HepG2 (cell line): ENCODE data around the gene LRP1-AS. TPM values are rescaled to one million over a fixed set of nuclear protein-coding genes. Genes with fewer than 3 reads are reported as not detected.

Experiments used
- ATAC-seq: fragments of 200-7000 bp; cut with Tn5 transposase; 3 replicates; pipeline ENCODE4 v1.9.1; 2020; ENCODE audit warnings: mild to moderate bottlenecking, moderate library complexity
- BruUV-seq: library from RNA; stranded (reverse); fragments of 400-500 nt; replicated peaks from 2 replicates; lab custom pipeline; 2021; lab: Mats Ljungman, UMichigan
- CTCF ChIA-PET: fragments of 300-600 bp; formaldehyde crosslinking; extraction: SDS; loops from one replicate; lab custom pipeline; 2021; ENCODE audit warnings: low total read pairs, inconsistent platforms, low intra/inter-chr PET ratio; lab: Yijun Ruan, JAX
- POLR2A ChIA-PET: fragments of 350-600 bp; sonication (Branson Sonifier 250); formaldehyde crosslinking; loops from one replicate; lab custom pipeline; 2020; ENCODE audit warnings: antibody characterized with exemption, inconsistent platforms; lab: Yijun Ruan, JAX
- DNase-seq: peaks from one replicate; pipeline ENCODE4 v3.0.0-alpha.2; 2015; ENCODE audit warnings: low spot score
- FAIRE-seq: peaks from 3 replicates; lab custom pipeline; 2011; peaks lifted over from hg19 to GRCh38; lab: Jason Lieb, UNC
- H2AFZ ChIP-seq: one replicate; pipeline ENCODE4 v1.6.1; 2011; ENCODE audit warnings: low read length, inconsistent platforms
- H3K27ac ChIP-seq: fragments of 300-600 bp; 3 replicates; pipeline ENCODE4 v1.8.0; 2011; ENCODE audit warnings: mixed run types, mild to moderate bottlenecking, mixed read lengths, low read length, inconsistent platforms; ENCODE audit not compliant: insufficient read depth; ENCODE audit errors: extremely low read length
- H3K27me3 ChIP-seq, 2 experiments: fragments of 200-600 bp in 1 of 2; 2 replicates in 1 of 2; 3 replicates in 1 of 2; pipeline versions ENCODE4 v1.6.0 to v1.8.0; 2011; ENCODE audit warnings: low read length in 2 of 2, mild to moderate bottlenecking in 2 of 2, moderate library complexity in 2 of 2, inconsistent platforms in 1 of 2; ENCODE audit not compliant: insufficient read depth in 2 of 2, control insufficient read depth in 1 of 2
- H3K36me3 ChIP-seq, 2 experiments: fragments of 200-600 bp in 1 of 2; replicated peaks in 1 of 2; 2 replicates in 1 of 2; 3 replicates in 1 of 2; pipeline versions ENCODE4 v1.5.1 to v1.8.0; 2011; ENCODE audit warnings: low read length in 2 of 2, inconsistent platforms in 1 of 2; ENCODE audit not compliant: insufficient read depth in 2 of 2, control insufficient read depth in 1 of 2
- H3K4me1 ChIP-seq: 2 replicates; pipeline ENCODE4 v1.5.1; 2012; ENCODE audit warnings: low read length, inconsistent platforms; ENCODE audit not compliant: insufficient read depth
- H3K4me2 ChIP-seq: 2 replicates; pipeline ENCODE4 v1.6.0; 2011; ENCODE audit warnings: low read depth, low read length, inconsistent platforms
- H3K4me3 ChIP-seq, 3 experiments: fragments of 200-600 bp in 1 of 3; sonication (generic), shearing (Covaris generic) in 1 of 3; replicated peaks in 1 of 3; 2 replicates each; pipeline ENCODE4 v1.5.1; 2011 to 2016; ENCODE audit warnings: low read length in 3 of 3, inconsistent platforms in 2 of 3, low read depth in 2 of 3, mild to moderate bottlenecking in 2 of 3, control low read depth in 1 of 3, mixed read lengths in 1 of 3; ENCODE audit not compliant: insufficient read depth in 1 of 3
- H3K79me2 ChIP-seq: one replicate; pipeline ENCODE4 v1.6.1; 2011; ENCODE audit warnings: low read length, inconsistent platforms; ENCODE audit not compliant: insufficient read depth
- H3K9ac ChIP-seq: 2 replicates; pipeline ENCODE4 v1.6.0; 2011; ENCODE audit warnings: mild to moderate bottlenecking, low read depth, low read length, inconsistent platforms; ENCODE audit not compliant: insufficient read depth
- H3K9me3 ChIP-seq: 2 replicates; pipeline ENCODE4 v1.5.1; 2012; ENCODE audit warnings: mild to moderate bottlenecking, low read length
- H4K20me1 ChIP-seq: 2 replicates; pipeline ENCODE4 v1.6.0; 2011; ENCODE audit warnings: inconsistent platforms, mild to moderate bottlenecking, low read length, moderate library complexity; ENCODE audit not compliant: insufficient read depth
- ATF5 ChIP-seq: sonication (generic); formaldehyde crosslinking; IDR thresholded peaks from 2 replicates; pipeline ENCODE4 v1.4.0; 2020; ENCODE audit warnings: mild to moderate bottlenecking, low read depth, missing genetic modification reagents
- CBFB ChIP-seq: sonication (generic); formaldehyde crosslinking; IDR thresholded peaks from 2 replicates; pipeline ENCODE4 v1.4.0; 2020; ENCODE audit warnings: missing genetic modification reagents
- CCDC6 ChIP-seq: sonication (generic); formaldehyde crosslinking; IDR thresholded peaks from 2 replicates; pipeline ENCODE4 v1.8.1; 2022; ENCODE audit warnings: mild to moderate bottlenecking, missing genetic modification reagents, moderate library complexity
- FOXP4 ChIP-seq: sonication (generic); formaldehyde crosslinking; IDR thresholded peaks from 2 replicates; pipeline ENCODE4 v1.4.0; 2020; ENCODE audit warnings: missing genetic modification reagents
- MBNL3 ChIP-seq: fragments of 250-450 bp; sonication (Bioruptor Pico); conservative IDR thresholded peaks from 2 replicates; pipeline ENCODE4 v1.8.0; 2022; ENCODE audit warnings: mild to moderate bottlenecking, inconsistent platforms
- MZF1 ChIP-seq: sonication (generic); formaldehyde crosslinking; IDR thresholded peaks from 2 replicates; pipeline ENCODE4 v1.8.1; 2023; ENCODE audit warnings: mild to moderate bottlenecking, missing genetic modification reagents, borderline replicate concordance
- RXRA ChIP-seq: sonication (generic); formaldehyde crosslinking; IDR thresholded peaks from 2 replicates; pipeline ENCODE4 v1.5.1; 2020; ENCODE audit warnings: missing genetic modification reagents
- RXRB ChIP-seq: IDR thresholded peaks from 2 replicates; pipeline ENCODE4 v1.6.1; 2016; ENCODE audit warnings: borderline replicate concordance, missing genetic modification reagents, missing compliant biosample characterization
- SMAD3 ChIP-seq: sonication (generic); formaldehyde crosslinking; IDR thresholded peaks from 2 replicates; pipeline ENCODE4 v1.4.0; 2020; ENCODE audit warnings: missing genetic modification reagents
- SSRP1 ChIP-seq: IDR thresholded peaks from 2 replicates; pipeline ENCODE4 v1.6.1; 2016; ENCODE audit warnings: control low read depth
- ZBTB14 ChIP-seq: sonication (generic); formaldehyde crosslinking; IDR thresholded peaks from 2 replicates; pipeline ENCODE4 v1.4.0; 2020; ENCODE audit warnings: missing genetic modification reagents
- ZBTB7A ChIP-seq: sonication (generic); formaldehyde crosslinking; IDR thresholded peaks from 2 replicates; pipeline ENCODE4 v1.8.0; 2022; ENCODE audit warnings: mild to moderate bottlenecking, missing genetic modification reagents
- ZFP41 ChIP-seq: sonication (generic); formaldehyde crosslinking; IDR thresholded peaks from 2 replicates; pipeline ENCODE4 v1.4.0; 2020; ENCODE audit warnings: mild to moderate bottlenecking, missing genetic modification reagents, borderline replicate concordance
- ZNF441 ChIP-seq: sonication (generic); formaldehyde crosslinking; IDR thresholded peaks from 2 replicates; pipeline ENCODE4 v1.7.0; 2021; ENCODE audit warnings: missing genetic modification reagents, borderline replicate concordance
- ZNF672 ChIP-seq: sonication (generic); formaldehyde crosslinking; IDR thresholded peaks from 2 replicates; pipeline ENCODE4 v1.8.1; 2022; ENCODE audit warnings: missing genetic modification reagents
- ZNF746 ChIP-seq: sonication (generic); formaldehyde crosslinking; IDR thresholded peaks from 2 replicates; pipeline ENCODE4 v1.8.0; 2022; ENCODE audit warnings: mild to moderate bottlenecking, missing genetic modification reagents
- WGBS: methylation state at CpG from one replicate; pipeline ENCODE4 v1.1.6; 2017; ENCODE audit warnings: low lambda C conversion rate; 5-methylcytosine and 5-hydroxymethylcytosine counted together
- in situ Hi-C: cut with HindIII; loops from 2 replicates; pipeline ENCODE4 v1.10.0; 2017; ENCODE audit warnings: low pct_unique_long_range_greater_than_20kb; ENCODE audit not compliant: extremely low pct_ligation_motif_present
- intact Hi-C: fragments of 100-400 bp; cut with micrococcal nuclease; formaldehyde crosslinking; loops from one replicate; pipeline ENCODE4 v1.10.0; 2022; ENCODE audit not compliant: unreplicated experiment
- polyA plus RNA-seq, 8 experiments: library from polyadenylated mRNA; depleted of rRNA in 3 of 8; stranded (reverse) in 7 of 8; unstranded in 1 of 8; fragments of >200 nt; fragmentation: Illumina TruSeq in 4 of 8; extraction: Trizol in 4 of 8; gene quantifications; 2 replicates each; pipeline versions ENCODE4 v1.2.1 to v1.2.3, GENCODE V29; 2011 to 2016; ENCODE audit warnings: low read depth in 4 of 8, missing spikeins in 1 of 8, mixed read lengths in 1 of 8; ENCODE audit not compliant: insufficient read depth in 1 of 8
- total RNA-seq, 5 experiments: library from RNA; depleted of rRNA; stranded (reverse); fragments of >200 nt; fragmentation: Illumina TruSeq; extraction: Trizol; gene quantifications; 2 replicates each; pipeline ENCODE4 v1.2.3, GENCODE V29; 2016; ENCODE audit warnings: low read depth in 1 of 5

Gene LRP1-AS
- total and polyA plus RNA-seq, 2 of the 13 experiments (the other 11 are each of a cell fraction or from before 2014, with no cell fraction given), result 0.20 TPM; not detected in 1

- no peak overlapping the region for H3K27ac ChIP-seq
- FAIRE-seq, result no peak
- no peaks in the 10 kb centered on the region for H3K9me3 ChIP-seq
- no peak overlapping the region; the same call in 1 of the 2 replicates for H3K4me2 ChIP-seq
- H3K4me3 ChIP-seq, result no peak overlapping the region
- ATAC-seq, result no peak
- no peaks in the 10 kb centered on the region; the same call in 1 of the 2 replicates for H4K20me1 ChIP-seq
- no peaks in the 10 kb centered on the region for H3K27me3 ChIP-seq
- H3K36me3 ChIP-seq, result peaks cover 44 to 55% of the 10 kb centered on the region in 2 experiments
- in situ Hi-C loops, result no loop called here
- CTCF ChIA-PET, result no interaction called here
- TF ChIP-seq RXRA (CRISPR knock-in tag) (no peak), ZNF746 (CRISPR knock-in tag) (no peak), MZF1 (CRISPR knock-in tag) (no peak), ZBTB7A (CRISPR knock-in tag) (no peak), CCDC6 (CRISPR knock-in tag) (no peak), ZFP41 (CRISPR knock-in tag) (no peak)
- TF ChIP-seq, all 625 proteins: peak for 0
- DNase-seq, result no peak
- Histone ChIP-seq H2AFZ (no peak overlapping the region), H3K4me1 (peaks cover 66% of the 10 kb centered on the region), H3K9ac (no peak overlapping the region), H3K79me2 (peaks cover 3% of the 10 kb centered on the region)
- 98% methylated on average over 5 of the region's 6 CpGs for WGBS
- POLR2A ChIA-PET, result interaction anchor here (1.0 to 11.4 kb wide), 2 partner anchors 23 to 52 kb away, joined by 3 to 827 read pairs; partner anchors contain the start of gene LRP1
- intact Hi-C loops, result no loop called here
- no TSS peak for BruUV-seq
These were observed 6.7 kb upstream of the LRP1-AS start for GRCh38 chr12:57154076-57154475.

- H3K4me2 ChIP-seq, result no peak overlapping the region
- WGBS, result 92% methylated on average over 1 of the region's 1 CpG
- TF ChIP-seq ATF5 (CRISPR knock-in tag) (no peak), RXRB (no peak), SSRP1 (CRISPR knock-in tag) (no peak), SMAD3 (CRISPR knock-in tag) (no peak), ZNF672 (CRISPR knock-in tag) (no peak), ZNF441 (CRISPR knock-in tag) (no peak), ZBTB14 (CRISPR knock-in tag) (no peak), CBFB (CRISPR knock-in tag) (no peak), FOXP4 (CRISPR knock-in tag) (no peak), MBNL3 (no peak)
These were observed 6.1 kb upstream of the LRP1-AS start for GRCh38 chr12:57153415-57153997.

More at GRCh38 chr12:57153415-57153997, 6.1 kb upstream of the LRP1-AS start:
- H3K4me1 ChIP-seq, result peaks cover 72% of the 10 kb centered on the region
- ChIA-PET CTCF (no interaction called here), POLR2A (interaction anchor here (1.0 to 11.4 kb wide), 2 partner anchors 22 to 51 kb away, joined by 3 to 827 read pairs; partner anchors contain the start of gene LRP1)
- DNase-seq (no peak), ATAC-seq (no peak), FAIRE-seq (no peak)
- no peaks in the 10 kb centered on the region for H3K9me3 ChIP-seq
- no peaks in the 10 kb centered on the region for H3K27me3 ChIP-seq
- in situ Hi-C loops, result no loop called here
- no peak overlapping the region for H3K4me3 ChIP-seq
- no peaks in the 10 kb centered on the region; the same call in 1 of the 2 replicates for H4K20me1 ChIP-seq
- peaks cover 38 to 50% of the 10 kb centered on the region in 2 experiments for H3K36me3 ChIP-seq
- no TSS peak for BruUV-seq
- peaks cover 3% of the 10 kb centered on the region for H3K79me2 ChIP-seq
- H2AFZ ChIP-seq, result no peak overlapping the region
- intact Hi-C loops, result no loop called here
- no peak overlapping the region for H3K9ac ChIP-seq
- H3K27ac ChIP-seq, result no peak overlapping the region
